GM19467 (cell line): ENCODE data around the gene NDC80.

Experiments
- ATAC-seq: cut with Tn5 transposase; IDR thresholded peaks from one replicate; pipeline ENCODE4 v1.9.1; 2021; ENCODE audit warnings: mild to moderate bottlenecking, moderate library complexity; ENCODE audit not compliant: unreplicated experiment

The NDC80 gene

GRCh38 chr18:2557536-2557935, 13.8 kb upstream of the NDC80 start:
- ATAC-seq, result no peak

DNA sequence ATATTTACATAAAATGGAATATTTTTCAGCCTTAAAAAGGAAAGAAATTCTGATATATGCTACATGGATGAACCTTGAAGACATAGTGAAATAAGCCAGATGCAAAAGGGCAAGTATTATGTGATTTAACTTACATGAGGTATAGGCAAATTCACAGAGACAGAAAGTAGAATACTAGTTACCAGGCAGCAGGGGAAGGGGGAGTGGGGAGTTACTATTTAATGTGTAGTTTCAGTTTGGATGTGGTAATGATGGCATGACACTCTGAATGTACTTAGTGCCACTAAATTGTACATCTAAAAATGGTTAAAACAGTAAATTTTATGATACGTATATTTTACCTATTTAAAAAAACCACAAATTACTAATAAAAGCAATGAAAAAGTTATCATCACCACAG, 12.1 kb upstream of the NDC80 start:
- ATAC-seq, result no peak

DNA sequence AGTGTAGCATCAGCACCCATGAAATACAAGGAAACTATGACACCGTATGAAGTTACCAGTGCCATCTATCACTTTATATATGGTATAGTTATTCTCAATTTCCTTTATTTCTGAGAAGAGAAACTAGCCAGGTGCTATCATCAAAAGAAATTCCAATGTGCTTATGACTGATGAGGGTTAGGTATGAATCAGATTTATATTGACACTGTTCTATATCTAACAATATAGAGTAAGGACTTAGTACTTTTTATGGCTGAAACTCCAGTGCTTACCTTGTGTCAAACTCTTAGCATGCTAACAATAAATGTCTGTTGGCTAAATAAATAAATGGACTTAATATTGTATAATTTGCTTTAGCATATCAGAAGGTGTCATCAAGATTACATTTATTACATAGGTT, 7.0 kb upstream of the NDC80 start:
- ATAC-seq, result no peak

DNA sequence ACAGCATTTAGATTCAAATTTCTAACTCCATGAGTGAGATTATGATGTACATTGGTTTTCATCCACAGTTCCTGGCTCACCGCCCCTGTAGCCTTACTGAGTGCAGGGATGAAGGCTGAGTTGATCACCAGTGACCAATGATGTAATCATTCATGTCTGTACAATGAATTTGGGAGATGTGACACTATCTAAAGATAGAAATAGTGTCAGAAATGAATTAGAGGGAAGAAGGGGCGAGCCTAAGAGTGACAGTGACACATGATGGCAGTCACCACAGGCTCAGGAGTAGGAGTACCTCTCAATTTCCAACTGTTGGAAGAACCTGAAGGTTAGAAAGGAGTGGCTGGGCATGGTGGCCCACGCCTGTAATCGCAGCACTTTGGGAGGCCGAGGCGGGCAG, 3.2 kb upstream of the NDC80 start:
- no peak for ATAC-seq

GRCh38 chr18:2568605-2569004, 2.8 kb upstream of the NDC80 start:
- no peak for ATAC-seq

- no peak for ATAC-seq
These were observed 1.8 kb upstream of the NDC80 start for GRCh38 chr18:2569338-2570207.

GRCh38 chr18:2570772-2571199, 571 bp upstream of the NDC80 start:
- ATAC-seq, result peak; percentile 44

- no peak for ATAC-seq
These were observed 813 bp downstream of the NDC80 start for GRCh38 chr18:2572171-2572569.

DNA sequence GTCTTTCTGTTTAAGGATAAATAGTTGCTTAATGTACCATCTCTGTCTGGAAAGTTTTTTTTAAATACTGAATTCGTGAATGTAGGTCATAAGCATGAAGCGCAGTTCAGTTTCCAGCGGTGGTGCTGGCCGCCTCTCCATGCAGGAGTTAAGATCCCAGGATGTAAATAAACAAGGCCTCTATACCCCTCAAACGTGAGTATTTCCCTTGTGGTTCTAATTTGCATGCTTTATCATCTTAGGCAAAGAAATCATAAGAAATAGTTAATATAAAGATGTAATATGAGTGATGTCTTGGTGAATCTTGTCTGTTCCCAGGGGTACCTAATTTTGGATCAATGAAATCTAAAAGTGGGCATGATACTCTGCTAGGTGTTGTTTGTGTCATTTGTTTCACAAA, 1.5 kb downstream of the NDC80 start:
- no peak for ATAC-seq

- no peak for ATAC-seq
These were observed 2.1 kb downstream of the NDC80 start for GRCh38 chr18:2573408-2573807.

DNA sequence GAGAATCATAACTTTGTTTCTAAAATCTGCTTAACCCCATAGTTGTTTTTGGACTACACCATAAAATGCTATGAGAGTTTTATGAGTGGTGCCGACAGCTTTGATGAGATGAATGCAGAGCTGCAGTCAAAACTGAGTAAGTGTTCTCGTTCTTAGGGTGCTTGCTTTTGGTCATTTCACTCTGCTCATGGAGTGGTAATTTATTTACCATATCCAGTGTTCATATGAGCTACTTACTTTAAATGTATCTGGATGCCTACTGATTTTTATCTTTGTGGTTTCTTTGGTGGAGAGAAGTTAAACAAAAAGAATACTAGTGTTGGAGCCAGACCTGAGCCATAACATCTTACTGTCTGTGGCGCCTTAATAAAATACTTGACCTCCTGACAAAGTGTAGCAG, 16.4 kb downstream of the NDC80 start:
- ATAC-seq, result no peak

GRCh38 chr18:2588666-2589344, 17.4 kb downstream of the NDC80 start:
- no peak for ATAC-seq

- ATAC-seq, result no peak
These were observed 18.1 kb downstream of the NDC80 start for GRCh38 chr18:2589345-2590068.

GRCh38 chr18:2590303-2590702, 18.9 kb downstream of the NDC80 start:
- ATAC-seq, result no peak

GRCh38 chr18:2597639-2598038, 26.3 kb downstream of the NDC80 start:
- ATAC-seq, result no peak

DNA sequence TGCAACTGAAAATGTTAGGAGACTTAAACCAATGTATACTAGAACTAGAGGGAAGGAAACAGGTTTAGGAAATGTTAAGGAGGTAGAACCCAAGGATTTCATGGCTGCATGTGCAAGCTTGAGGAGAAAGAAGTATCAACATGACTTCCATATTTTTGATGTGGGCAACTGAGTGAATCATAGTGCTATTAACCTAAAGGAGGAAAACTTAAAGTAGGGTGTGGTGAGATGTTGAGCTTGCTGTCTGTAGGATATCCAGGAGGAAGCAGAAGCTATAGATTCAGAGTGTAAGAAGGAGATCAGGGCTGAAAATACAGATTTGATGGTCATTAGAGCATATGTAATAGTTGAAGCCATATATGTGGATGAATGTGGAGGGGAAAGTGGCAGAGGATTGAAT, 31.5 kb downstream of the NDC80 start:
- no peak for ATAC-seq

DNA sequence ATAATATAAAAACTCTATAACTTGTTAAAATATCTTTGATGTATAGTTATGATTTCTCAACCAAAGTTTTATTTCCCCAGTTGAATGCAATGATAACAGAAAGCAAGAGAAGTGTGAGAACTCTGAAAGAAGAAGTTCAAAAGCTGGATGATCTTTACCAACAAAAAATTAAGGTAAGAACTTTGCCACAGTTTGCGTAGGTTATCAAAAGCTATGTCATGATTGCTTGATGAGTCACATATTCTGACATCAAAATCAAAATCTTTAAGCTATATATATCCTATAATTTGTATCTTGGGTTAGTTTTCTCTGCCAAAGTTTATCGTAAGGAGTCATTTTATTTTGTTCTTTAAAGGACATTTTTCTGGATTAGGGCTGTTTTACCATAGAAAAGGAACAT, 35.0 kb downstream of the NDC80 start:
- ATAC-seq, result no peak

- no peak for ATAC-seq
These were observed 38.2 kb downstream of the NDC80 start for GRCh38 chr18:2609604-2610003.

DNA sequence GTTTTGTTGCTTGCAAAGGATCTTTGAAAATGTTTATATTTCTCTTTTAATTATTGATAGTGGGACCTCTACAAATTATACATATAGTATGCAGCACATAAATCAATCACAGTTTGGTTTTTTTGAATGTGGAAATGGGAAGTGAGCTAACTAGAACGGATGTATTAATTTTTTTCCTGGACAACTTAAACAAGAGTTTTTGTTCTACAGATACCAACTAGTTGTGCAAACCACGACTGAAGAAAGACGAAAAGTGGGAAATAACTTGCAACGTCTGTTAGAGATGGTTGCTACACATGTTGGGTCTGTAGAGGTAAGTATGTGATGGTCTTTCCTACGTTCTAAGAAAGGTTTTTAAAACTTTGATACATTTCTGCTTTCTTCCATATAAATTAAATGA, 39.2 kb downstream of the NDC80 start:
- no peak for ATAC-seq

DNA sequence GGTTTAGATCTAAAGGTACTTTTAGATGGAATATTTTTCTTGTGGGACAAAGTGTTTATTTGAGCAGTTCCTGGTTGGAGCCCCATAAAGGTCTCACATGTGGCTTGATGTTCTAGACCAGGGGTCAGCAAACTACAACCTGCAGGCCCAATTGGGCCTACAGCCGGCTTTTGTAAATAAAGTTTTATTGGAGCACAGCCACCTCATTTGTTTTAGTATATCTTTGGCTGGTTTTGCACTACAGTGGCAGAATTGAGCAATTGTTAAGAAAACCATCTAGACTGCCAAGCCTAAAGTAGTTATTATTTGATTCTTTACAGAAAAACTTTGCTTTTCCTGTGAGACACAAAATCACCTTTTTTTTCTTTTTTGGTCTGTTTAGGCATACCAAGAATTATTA, 41.6 kb downstream of the NDC80 start:
- ATAC-seq, result no peak

GRCh38 chr18:2617401-2617998, 46.1 kb downstream of the NDC80 start:
- no peak for ATAC-seq
